GM19328 (cell line): ENCODE data around the gene DNM1L.
A peak's percentile ranks its signal among the peaks of the same experiment; 100 is the strongest.

ENCODE experiments used
- ATAC-seq: cut with Tn5 transposase; IDR thresholded peaks from one replicate; pipeline ENCODE4 v1.9.1; 2021; ENCODE audit warnings: mild to moderate bottlenecking, moderate library complexity; ENCODE audit not compliant: unreplicated experiment

DNM1L gene

DNA sequence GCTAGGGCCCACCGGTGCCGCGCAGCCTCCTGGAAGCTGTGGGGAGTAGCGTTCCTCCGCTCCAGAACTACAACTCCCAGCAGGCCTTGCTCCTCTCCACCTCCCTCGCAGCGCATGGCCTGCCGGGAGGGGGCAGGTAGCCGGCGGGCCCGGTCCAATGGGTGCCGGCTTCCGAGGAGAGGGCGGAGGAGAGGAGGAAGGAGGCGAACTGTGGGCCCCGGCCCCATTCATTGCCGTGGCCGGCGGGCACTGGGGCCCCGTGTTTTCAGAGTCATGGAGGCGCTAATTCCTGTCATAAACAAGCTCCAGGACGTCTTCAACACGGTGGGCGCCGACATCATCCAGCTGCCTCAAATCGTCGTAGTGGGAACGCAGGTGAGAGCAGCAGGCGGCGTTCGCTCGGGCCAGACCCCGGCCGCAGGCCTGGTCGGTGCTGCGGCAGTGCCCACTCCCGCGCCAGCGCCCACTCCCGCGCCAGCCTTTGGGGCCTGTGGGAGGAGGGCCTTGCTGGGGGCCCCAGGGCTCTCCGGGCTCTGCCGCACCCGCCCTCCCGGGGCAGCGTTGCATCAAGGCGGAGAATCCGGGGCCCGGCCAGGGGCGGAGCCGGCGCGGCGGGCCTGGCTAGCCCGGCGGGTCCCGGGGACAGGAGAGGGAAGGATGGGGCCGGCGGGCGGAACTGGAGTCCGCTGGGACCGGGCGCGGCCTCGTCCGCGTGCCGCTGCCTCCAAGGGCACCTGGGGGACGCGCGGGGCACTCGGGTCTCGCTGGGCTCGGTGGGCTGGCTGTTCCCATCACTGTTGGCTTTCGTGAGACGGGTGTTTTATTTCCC is at the start of gene DNM1L:
Gene DNM1L, plus strand, starts transcription at position 211 of the 829 bp plus-strand sequence. Its CDS starts 63 bp downstream, at position 274.
- ATAC-seq = peak; percentile 96

DNA sequence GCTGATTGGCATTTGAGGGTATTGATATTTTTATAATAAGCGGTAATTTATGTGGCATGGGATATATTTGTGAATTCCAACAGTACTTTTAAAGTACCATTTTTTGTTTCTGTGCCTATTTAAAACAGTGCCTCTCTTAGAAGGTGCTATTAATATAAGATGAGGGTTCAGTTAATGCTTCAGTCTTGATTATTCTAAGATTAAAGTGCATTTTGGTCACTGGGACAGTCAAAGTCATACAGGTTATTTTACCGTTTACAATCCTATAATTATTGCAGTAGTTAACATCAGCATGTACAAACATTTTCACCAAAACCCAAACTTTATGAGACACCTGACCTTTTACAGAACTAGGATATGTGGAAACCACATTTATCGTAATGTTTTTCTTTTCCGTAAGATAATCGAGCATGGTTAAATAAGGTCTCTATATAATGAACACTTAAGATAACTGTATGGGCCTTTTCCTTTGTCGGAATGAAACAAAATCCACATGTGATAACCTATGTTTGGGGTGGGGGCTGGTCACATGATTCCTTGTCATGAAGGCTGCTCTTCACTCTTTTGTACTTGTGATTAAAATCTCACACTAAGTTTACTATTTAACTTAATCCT is 37.7 kb upstream of the DNM1L start:
- ATAC-seq = no peak

DNA sequence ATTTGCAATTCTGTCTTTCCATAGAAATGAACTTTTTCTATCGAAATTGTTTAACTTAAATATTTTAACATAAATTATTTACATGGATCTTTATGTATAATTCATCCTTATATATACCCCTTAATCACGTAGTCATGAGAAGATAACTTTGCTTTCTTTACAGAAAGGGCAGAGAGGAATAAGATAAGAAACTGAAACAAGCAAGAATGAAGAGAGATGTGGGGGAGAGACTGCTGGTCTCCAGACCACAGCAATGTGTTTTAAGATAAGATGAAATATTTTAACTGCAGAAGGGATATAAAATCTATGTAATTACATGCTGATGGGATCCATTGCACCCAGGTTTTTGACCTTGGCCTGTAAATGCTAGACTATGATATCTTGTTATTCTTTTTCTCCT is 34.7 kb upstream of the DNM1L start:
- ATAC-seq = no peak

DNA sequence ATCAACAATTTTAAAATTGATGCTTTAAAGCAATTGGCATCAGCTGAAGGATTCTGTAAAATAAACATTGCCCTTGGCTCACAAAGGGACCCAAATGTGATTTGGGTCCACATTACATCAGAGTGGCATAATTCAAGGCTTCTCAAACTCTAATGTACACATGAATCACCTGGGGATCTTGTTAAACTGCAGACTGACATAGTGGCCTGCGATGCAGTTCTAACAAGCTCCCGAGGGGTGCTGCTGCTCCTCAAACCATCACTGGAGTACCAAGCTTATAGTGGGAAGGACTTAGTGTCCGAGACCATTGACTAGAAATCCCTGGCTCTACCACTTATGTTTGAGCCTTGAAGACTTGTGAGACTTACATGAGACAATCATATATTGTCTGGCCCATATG is 31.8 kb upstream of the DNM1L start:
- ATAC-seq = no peak

DNA sequence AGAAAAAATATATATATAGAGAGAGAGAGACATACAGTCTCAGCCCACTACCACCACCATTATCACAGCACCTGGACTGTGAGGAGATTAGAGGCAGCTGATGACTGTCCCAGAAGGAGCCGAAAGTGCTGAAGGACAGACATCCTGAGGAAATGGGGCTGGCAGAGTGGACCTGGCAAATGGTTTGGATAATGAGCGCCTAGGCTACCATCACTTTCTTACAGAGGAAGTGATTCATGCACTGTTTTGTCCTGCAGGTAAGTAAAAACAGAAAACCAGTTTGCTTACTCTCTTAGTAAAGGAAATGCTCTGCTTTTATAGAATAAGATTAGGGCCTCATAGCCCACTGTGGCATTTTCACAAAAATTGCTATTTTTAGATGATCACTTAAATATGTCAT is 28.6 kb upstream of the DNM1L start:
- no peak for ATAC-seq

DNA sequence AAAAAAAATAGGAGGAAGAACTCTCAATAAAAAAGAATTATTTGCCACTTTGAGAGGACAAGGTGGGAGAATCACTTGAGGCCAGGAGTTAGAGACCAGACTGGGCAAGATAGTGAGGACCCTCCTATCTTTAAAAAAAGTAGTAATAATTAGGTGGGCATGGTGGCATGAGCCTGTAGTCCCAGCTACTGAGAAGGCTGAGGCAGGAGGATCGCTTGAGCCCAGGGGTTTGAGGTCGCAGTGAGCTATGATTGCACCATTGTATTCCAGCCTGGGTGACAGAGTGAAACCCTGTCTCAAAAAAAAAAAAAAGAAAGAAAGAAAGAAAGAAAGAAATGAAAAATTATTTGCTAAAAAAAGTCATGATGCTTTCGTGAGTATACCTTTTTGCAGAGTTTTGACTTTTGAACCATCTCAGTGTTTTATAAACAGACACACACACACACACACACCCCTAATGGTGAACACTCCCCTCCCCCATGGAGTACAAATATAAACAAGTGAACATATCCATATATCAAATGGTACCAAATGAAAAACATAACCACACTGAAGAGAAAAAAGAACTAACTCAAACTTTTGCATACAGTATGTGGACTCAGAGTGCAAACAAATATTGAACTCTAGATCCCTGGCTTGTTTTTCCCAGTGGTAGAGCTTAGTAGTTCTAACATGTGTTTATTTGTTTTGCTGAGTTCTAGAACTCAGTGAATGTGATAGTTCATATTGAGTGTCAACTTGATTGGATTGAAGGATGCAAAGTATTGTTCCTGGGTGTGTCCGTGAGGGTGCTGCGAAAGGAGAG is 27.7 kb upstream of the DNM1L start:
- no peak for ATAC-seq

DNA sequence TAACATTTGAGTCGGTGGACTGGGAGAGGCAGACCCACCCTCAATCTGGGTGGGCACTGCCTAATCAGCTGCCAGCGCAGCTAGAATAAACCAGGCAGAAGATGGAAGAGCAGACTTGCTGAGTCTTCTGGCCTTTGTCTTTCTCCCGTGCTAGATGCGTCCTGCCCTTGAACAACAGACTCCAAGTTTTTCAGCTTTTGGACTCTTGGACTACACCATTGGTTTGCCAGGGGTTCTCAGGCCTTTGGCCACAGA is 27.2 kb upstream of the DNM1L start:
- no peak for ATAC-seq

DNA sequence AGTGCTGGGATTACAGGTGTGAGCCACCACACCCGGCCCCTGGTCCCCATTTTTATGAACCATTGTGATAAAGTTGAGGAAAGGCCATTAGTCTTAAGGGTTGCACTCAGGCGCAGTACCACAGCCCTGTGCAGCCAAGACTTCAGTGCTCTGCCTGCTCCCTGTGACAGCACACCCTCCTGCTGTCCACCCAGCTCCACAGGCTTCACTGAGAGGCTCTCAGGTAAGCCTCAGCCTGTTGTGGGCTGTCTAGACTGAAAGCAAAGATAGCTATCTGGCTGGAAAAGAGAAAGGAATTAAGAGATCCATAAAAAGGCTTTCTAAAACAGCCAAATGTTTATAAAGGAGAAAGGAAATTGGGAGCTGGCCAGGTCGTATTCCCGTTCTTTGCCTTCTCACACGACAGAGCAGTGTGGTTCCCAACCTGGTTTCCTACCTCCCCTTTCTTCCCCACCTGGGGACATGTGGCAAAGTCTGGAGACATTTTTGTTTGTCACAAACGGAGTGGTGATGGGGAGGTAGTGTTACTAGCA is 19.1 kb upstream of the DNM1L start:
- ATAC-seq = no peak

DNA sequence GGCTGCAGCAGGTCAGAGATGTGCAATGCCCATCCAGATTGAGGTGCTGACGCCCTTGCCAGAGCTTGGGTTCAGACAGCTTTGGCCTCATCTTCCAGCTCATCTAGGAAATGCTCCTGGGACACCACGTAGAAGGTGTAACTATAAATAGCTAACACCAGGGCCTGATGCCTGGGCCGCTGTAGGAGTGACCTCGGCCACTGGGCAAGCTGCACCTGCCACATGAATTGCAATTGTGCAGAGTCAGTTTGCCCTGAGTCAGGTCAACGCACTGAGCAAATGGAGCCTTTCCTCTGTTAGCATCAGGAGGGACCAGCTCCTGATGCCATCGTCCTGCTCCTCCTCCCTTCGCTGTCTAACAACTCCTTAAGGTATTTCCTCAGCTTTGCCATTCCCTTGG is 17.4 kb upstream of the DNM1L start:
- ATAC-seq = no peak

DNA sequence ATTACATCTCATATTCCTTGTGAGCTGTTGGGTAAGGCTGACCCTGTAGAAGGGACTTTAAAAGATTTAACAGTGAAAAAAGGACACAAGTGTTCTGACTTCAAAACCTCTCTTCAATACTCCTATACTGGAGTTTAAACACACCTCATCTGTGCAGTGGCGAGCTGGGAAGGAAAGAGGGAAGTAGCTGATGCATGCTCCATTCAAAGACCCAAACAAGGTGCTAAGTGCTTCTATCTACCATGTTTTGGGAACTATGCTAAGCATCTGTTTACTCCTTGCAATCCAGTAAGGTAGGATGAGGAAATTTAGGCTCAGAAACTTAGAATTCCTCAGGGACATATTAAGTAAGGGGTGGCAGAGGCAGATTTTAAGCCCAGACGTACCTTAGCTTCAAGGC is 16.4 kb upstream of the DNM1L start:
- no peak for ATAC-seq

DNA sequence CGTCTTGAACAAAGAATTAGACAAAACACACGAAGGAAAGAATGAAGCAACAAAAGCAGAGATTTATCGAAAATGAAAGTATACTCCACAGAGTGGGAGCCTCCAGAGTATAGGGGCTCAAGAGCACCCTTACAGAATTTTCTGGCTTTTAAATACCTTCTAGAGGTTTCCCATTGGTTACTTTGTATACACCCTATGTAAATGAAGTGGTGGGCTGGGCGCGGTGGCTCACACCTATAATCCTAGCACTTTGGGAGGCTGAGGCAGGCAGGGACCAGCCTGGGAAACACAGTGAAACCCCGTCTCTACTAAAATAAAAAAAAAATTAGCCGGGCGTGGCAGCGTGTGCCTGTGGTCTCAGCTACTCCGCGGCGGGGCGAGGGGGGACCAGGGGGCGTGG is 13.1 kb upstream of the DNM1L start:
- ATAC-seq = no peak

DNA sequence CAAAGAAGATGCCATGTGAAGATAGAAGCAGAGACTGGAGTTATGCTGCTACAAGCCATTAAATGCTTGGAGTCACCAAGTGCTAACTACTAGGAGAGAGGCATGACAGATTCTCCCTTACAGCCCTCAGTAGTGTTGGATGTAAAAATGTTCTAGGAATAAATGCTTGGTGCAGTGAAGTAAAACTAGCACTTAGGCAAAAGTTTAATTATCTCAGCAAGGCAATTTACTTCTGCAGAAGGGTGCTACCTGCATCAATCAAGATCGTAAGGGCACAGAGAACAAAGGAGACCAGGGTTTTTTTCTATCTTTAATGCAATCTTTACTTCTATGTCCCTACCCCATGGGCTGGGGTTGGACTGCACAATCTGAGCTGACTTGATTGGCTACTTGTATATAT is 9.5 kb upstream of the DNM1L start:
- ATAC-seq = no peak

DNA sequence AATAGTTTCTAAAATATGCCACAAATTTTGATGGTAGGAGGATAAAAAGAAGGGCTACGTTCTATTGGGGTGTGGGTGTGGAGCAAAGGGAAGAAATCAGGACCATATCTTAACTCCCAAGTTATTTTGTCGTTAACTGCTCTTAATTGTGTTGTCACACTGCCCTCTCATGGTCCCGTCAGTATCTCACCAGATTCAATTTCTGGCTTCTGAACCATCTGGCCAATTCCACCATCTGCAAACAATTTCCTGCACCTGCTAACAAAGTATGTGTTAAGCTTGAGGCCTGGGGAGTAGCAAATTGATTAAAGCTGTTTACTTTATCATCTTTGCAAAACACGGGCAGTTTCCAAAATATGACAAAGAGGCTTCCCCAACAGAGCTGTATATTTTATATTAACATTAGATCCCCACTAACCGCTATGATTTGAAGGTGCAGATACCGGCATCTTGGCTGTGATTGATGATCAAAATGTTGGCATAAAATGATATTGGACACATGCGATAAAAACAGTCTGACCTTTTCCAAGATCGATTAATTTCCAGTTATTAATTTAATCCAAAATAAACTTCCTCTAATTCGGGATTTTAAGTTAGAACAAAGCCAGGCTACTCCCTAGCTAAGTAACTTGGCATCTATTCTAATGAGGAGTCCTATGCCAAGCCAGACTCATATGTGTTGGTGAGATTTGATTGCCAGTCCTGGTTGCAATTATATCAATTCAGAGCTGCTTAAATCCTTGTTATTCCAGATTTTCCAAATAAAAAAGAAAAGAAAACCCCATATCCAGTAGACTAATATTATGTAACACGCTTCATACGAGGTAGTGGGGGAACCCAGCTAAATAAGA is 6.9 kb upstream of the DNM1L start:
- no peak for ATAC-seq

DNA sequence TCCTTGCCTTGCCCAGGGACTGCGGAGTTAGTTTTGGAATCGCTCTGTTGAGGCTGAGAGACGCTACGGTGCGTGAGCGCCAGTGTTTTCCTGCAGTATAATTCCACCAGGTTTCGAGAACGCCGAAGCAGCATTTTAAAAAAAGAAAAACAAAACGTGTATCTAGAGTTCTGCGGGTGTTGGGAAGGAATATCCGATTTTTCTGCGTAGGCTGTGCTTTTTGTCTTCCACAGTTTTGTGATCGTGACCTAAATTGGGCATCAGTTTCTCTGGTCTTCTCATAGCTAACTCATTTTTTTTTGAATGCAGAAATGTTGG is 778 bp downstream of the DNM1L start:
- no peak for ATAC-seq

DNA sequence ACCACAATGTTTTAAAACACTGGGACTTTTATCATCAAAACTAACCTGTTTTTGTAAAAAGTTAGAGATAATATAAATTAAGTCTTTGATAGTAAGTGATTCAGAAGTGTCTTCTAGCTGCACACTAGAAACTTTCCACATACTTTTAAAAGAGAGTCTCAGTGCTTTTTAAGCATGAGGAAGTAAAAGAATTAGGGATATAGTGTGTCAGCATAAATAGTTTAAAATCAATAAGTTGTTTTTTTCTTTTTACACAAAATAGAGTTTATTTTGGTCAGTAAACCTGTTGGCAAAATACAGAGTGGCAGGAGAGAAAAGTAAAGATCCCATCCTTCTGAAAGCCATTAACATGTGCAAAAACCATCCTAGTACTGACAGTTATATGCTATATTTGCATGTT is 1.7 kb downstream of the DNM1L start:
- ATAC-seq = no peak

DNA sequence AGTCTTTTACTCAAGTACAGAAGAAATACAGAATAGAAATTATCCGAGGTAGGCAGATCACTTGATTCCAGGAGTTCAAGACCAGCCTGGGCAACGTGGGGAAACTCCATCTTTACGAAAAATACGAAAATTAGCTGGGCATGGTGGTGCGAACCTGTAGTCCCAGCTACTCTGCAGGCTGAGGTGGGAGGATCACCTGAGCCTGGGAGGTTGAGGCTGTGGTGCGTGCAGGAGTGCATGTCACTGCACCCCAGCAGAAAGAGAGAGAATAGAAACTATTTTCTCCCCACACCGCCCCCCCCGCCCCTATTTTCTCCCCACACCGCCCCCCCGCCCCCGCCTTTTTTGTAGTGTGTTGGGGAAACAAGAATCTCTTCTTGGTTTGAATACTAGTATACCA is 2.2 kb downstream of the DNM1L start:
- ATAC-seq = no peak

DNA sequence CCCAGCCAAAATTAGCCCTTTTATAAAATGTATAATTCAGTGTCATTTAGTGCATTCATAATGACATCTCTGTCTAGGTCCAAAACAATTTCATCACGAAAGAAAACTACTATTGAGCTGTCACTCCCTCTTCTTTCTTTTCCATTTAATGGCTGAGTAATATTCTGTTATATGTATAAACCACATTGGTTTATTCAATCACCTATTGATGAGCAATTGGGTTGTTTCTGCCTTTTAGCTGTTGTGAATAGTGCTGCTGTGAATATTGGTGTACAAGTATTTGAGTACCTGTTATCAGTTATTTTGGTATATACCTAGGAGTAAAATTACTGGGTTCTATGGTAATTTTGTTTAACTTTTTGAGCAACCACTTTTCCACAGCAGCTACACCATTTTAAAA is 7.2 kb downstream of the DNM1L start:
- ATAC-seq = no peak

DNA sequence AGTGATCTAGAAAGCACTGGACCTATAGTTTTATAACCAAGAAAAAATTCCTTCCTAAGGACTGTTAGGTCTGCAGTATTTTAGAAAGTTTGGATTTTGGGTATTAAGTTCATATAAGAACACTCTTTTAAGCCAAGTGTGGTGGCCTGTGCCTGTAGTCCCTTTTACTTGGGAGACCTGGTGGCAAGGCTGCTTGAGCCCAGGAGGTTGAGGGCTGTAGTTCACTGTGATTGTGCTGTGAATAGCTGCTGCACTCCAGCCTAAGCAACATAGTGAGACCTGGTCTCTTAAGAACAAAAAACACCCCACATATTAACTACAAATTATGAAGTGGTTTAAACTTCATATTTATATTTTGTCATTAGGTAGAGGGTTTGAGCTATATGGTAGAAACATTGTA is 9.7 kb downstream of the DNM1L start:
- ATAC-seq = no peak

DNA sequence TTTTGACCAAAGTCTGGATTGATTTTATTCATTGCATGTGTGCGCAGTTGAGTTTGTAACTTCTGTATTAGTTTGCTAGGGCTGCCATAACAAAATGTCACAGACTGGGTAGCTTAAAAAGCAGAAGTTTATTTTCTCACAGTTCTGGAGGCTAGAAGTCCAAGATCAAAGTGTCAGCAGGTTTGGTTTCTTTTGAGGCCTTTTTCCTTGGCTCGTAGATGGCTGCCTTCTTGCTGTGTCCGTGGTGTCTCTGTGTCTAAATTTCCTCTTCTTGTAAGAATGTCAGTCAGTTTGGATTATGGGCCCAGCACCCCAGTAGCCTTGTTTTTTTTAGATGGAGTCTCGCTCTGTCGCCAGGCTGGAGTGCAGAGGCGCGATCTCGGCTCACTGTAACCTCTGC is 11.8 kb downstream of the DNM1L start:
- no peak for ATAC-seq

DNA sequence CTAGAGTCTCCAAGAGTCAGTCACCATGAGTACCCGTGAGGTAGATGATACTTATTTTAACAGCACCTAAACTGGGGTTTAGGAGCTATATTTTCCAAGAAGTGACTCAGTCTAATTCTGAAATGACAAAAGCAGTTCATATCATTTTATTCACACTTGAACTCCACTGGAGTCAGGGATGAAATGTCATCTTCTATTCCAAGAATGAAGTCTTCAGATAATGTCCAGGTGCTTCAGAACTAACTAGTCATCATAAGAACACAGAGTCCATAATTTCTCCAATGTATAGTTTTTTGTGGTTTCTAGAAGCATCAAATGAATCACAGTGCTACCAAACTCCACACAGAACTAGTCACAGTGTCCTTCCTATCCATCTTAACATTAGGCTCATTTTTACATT is 13.3 kb downstream of the DNM1L start:
- ATAC-seq = no peak

DNA sequence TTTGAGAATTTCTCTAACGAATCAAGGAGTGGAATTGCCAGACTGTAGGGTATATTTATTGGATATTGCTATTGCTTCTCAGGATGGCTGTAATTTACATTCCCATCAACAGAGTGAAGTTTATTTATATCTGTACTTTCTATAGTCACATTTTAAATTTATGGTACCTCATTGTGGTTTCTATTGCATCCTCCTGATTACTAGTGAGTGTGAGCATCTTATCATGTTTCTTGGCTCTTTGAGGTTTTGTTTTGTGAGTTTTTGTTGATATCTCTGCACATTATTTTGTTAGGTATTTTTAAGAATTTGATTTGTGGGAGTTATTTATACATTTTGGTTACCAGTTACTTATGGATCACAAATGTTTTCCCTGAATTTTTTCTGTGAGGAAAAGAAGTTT is 13.9 kb downstream of the DNM1L start:
- no peak for ATAC-seq
